Measurements from ENCODE around the gene NADSYN1. TPM values are rescaled to one million over a fixed set of nuclear protein-coding genes. Genes with fewer than 3 reads are reported as not detected.
A peak's percentile ranks its signal among the peaks of the same experiment; 100 is the strongest.

Gene NADSYN1
- total RNA-seq, 1 donor from 2014 or later: 72.8 TPM

DNA sequence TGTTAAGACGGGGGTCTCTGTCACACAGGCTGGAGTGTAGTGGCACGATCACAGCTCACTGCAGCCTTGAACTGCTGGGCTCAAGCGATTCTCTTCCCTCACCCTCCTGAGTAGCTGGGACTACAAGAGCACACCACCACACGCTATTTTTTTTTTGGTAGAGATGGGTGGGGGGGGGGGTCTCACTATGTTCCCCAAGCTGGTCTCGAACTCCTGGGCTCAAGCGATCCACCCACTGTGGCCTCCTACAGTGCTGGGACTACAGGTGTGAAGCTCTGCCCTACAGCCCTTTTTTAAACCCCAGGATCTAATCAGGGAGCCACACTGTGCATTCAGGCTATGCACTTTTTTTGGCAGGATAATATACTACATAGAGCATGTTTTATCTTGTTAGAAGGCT, 3.4 kb upstream of the NADSYN1 start:
- no peak for DNase-seq (ENCODE audit: low read depth)
- H3K4me3 ChIP-seq (ENCODE audit: low read depth, low read length): peak overlapping the region; percentile 83
- TF ChIP-seq, protein P1, sequence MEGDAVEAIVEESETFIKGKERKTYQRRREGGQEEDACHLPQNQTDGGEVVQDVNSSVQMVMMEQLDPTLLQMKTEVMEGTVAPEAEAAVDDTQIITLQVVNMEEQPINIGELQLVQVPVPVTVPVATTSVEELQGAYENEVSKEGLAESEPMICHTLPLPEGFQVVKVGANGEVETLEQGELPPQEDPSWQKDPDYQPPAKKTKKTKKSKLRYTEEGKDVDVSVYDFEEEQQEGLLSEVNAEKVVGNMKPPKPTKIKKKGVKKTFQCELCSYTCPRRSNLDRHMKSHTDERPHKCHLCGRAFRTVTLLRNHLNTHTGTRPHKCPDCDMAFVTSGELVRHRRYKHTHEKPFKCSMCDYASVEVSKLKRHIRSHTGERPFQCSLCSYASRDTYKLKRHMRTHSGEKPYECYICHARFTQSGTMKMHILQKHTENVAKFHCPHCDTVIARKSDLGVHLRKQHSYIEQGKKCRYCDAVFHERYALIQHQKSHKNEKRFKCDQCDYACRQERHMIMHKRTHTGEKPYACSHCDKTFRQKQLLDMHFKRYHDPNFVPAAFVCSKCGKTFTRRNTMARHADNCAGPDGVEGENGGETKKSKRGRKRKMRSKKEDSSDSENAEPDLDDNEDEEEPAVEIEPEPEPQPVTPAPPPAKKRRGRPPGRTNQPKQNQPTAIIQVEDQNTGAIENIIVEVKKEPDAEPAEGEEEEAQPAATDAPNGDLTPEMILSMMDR (conservative IDR thresholded peaks at IDR 0.05; ENCODE audit: low read depth, low read length): no peak

DNA sequence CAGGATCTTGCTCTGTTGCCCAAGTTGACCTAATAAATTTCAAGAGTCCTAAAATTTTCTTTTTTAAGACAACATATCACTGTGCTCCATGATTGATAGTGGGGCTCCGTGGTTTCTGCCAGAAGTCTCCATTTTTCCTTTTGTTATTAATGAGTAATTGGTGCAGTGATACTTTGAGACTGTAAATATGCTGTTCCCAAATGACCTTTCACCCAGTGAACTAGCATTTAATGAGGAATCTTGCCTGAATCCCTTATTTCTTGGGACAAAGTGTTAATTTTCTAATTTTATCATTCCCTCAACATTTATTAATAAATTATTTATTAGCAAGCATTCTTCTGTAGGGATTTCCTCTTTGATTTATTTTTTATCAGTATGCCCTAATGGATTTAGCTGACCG, 2.5 kb upstream of the NADSYN1 start:
- H3K4me3 ChIP-seq (ENCODE audit: low read depth, low read length): no peak overlapping the region
- TF ChIP-seq, protein P1 (conservative IDR thresholded peaks at IDR 0.05; ENCODE audit: low read depth, low read length): no peak
- no peak for DNase-seq (ENCODE audit: low read depth)

DNA sequence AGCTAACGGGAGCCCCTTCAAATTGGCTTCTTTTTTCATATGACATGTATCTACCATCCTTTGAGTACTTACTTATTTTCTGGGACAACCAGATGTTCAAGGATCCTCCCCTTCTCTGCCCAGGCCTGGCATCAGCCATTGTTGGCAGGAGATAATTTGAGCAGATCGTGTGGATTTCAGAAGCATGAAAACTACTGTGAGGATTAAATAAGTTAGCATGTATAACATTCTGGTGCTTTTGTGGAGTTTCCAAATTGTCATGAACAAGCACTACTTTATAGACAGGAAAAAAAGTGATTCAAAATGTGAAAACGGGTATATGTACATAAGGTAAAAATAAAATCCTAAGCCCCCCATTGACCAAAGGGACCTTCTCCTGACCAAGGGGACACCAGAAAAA, 2.1 kb upstream of the NADSYN1 start:
- no peak for DNase-seq (ENCODE audit: low read depth)
- H3K4me3 ChIP-seq (ENCODE audit: low read depth, low read length): no peak overlapping the region
- TF ChIP-seq, protein P1 (conservative IDR thresholded peaks at IDR 0.05; ENCODE audit: low read depth, low read length): no peak

DNA sequence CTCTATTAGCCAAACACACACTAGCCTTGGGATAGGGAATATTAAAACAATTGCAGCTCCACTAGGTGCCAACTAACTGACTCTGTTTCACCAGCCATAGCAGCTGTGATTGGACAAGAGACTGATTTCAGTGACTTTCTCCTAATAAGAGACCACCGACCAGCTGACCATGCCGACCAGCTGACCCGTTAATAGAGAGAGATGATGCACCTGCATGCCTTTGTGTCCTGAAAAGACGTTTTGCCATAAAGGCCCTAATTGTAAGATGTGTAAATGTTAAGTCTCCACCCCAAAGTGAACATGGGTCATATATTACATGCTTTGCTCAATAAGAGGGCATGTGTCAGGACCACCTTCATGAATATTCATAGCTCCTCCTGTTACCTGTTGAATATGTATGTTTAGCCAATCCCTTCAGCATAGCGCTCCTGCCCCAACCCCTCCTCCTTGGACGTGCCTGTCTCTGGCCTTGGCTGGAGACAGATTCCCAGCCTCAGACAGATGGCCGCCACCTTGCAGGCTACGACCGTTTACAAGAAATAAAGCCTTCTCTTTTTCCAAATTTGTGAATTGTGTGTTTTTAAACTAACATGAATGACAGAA, 1.3 kb upstream of the NADSYN1 start:
- H3K4me3 ChIP-seq (ENCODE audit: low read depth, low read length): peak overlapping the region; percentile 93
- TF ChIP-seq, protein P1 (conservative IDR thresholded peaks at IDR 0.05; ENCODE audit: low read depth, low read length): no peak
- DNase-seq (ENCODE audit: low read depth): no peak

DNA sequence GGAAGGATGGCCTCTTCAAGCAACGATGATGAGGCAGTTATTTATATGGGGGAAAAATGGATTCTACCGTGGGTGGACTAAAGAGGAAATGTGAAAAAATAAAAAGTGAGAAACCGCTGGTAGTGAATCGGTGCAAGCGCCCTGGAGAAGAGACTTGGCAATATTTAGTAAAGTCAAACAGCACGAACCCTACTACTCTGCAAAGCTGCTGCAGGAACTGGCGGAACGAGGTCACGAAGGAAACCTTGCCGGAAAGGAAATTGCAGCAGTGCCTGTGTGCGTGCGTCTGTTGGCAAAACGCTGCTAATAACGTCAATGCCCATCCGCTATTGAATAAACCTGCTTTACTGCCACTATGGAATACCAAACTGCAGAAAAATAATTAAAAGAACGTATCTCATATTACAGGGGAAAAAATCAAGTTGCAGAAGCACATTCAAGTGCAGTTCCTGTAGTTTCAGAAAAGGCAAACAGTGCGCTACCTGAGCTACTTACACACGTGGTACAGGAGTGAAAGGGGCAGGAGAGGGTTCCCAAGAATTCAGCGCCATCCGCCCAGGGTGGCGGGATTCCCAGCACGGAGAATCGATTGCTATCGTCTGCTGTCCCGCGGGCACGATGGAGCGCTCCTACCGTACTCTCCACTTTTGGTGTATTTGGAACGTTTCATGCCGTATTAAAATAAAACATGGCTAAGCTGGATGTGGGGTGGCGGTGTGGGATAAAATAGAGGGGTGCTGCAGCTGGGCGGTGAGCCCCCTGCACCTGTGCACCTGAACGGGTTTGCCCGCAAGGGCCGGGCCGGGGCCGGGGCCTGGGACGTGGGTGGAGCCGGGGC, 585 bp upstream of the NADSYN1 start:
- H3K4me3 ChIP-seq (ENCODE audit: low read depth, low read length): peak overlapping the region; percentile 93
- TF ChIP-seq, protein P1 (conservative IDR thresholded peaks at IDR 0.05; ENCODE audit: low read depth, low read length): no peak
- no peak for DNase-seq (ENCODE audit: low read depth)

DNA sequence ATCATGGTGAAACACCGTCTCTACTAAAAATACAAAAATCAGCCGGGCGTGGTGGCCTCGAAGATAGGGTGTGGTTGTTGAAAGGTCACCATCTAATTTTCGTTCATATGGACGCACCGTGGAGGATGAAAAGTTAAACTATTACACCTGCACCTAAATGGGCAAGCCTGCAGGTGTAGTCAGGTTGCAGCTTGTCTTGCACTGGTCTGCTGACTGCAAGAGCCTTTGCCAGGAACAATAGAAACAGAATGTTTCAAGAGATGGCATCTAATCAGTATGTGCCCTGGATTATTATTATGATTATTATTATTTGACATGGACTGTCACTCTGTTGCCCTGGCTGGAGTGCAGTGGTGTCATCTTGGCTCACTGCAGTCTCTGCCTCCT, 908 bp downstream of the NADSYN1 start:
- H3K4me3 ChIP-seq (ENCODE audit: low read depth, low read length): peak overlapping the region; percentile 93
- TF ChIP-seq, protein P1 (conservative IDR thresholded peaks at IDR 0.05; ENCODE audit: low read depth, low read length): no peak
- DNase-seq (ENCODE audit: low read depth): no peak
